Panc1 (cell line): ENCODE data around the gene CFAP206.

Source experiments
- CTCF ChIP-seq: fragments of 450-650 bp; IDR thresholded peaks from 2 replicates; pipeline ENCODE4 v1.5.1; 2017; ENCODE audit warnings: mild to moderate bottlenecking
- POLR2AphosphoS5 ChIP-seq: IDR thresholded peaks from 2 replicates; pipeline ENCODE4 v1.6.1; 2012; ENCODE audit warnings: mild to moderate bottlenecking, low read depth, low read length, moderate library complexity

- TF ChIP-seq CTCF: no peak
- no peak for TF ChIP-seq POLR2AphosphoS5
These were observed 90.3 kb downstream of the CFAP206 start for GRCh38 chr6:87498048-87498447.
